ENCODE results near the gene PTOV1.

DNA sequence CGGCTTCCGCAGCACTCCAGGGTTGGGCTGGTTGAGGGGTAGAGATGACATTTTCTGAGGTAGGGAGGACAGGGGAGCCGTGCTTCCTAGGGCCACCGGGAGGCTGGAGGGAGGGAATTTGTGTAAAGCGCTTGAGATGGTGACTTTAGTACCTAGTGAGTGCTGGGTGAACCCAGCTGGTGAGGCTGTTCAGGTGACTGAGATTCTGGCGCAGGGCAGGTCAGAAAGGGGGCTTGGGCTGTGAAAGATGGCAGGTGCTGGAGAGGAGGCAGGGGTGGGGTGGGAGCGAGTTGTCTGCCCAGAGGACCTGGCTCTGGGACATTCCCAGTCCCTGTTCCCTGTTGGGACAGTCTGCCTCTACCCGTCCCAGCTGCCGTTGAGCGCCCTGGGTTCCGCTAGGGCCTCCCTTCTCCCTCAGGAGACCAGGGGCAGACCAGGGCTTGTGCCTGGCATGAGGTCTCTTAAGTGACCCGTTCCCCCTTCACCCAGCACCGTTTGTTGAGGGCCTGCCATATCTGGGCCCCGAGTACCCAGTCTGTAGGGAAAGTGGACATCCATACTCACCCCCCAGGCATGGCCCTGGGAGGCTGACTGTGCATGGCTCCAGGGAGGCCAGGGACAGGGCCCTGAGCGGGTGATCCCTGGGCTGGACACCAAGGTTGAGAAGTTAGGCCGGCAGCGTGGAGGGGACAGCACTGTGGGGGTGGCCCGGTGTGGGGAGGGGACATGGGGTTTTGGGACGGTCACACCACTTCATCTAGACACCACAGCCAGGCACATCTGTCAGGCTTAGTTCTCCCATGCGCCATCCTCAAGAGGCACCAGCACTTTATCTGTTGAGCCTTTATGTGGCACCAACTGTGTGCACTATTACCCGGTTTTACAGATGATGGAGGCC lies 5.0 kb downstream of the PTOV1 start:
- no peak for TF ChIP-seq TAF1 (IDR thresholded peaks at IDR 0.05; ENCODE audit: low read depth, low read length)
- peak; percentile 46 for TF ChIP-seq POLR2AphosphoS5 (IDR thresholded peaks at IDR 0.05; ENCODE audit: low read depth, low read length)
- TF ChIP-seq POLR2A (IDR thresholded peaks at IDR 0.05; ENCODE audit: low read depth, low read length), result peak; percentile 20; the same call in 1 of the 2 replicates
- no peak for TF ChIP-seq SPI1 (IDR thresholded peaks at IDR 0.05; ENCODE audit: low read depth, low read length)

All from GM12891 (cell line).